SK-N-SH (cell line): ENCODE data around the gene CUL4B.

Experiments used
- EP300 ChIP-seq, 2 experiments: IDR thresholded peaks; 2 replicates each; pipeline versions ENCODE4 v1.4.0 to v1.6.1; 2012; ENCODE audit warnings: borderline replicate concordance in 1 of 2, low read depth in 1 of 2, low read length in 1 of 2
- EZH2phosphoT487 ChIP-seq: fragments of 200-600 bp; sonication (generic); IDR thresholded peaks from 2 replicates; pipeline ENCODE4 v1.6.1; 2017; ENCODE audit warnings: low read depth, mixed run types, mild to moderate bottlenecking, antibody characterized with exemption, moderate library complexity, borderline replicate concordance
- MEF2A ChIP-seq: IDR thresholded peaks from 2 replicates; pipeline ENCODE4 v1.4.0; 2012; ENCODE audit warnings: low read depth, borderline replicate concordance
- NFIC ChIP-seq: IDR thresholded peaks from 2 replicates; pipeline ENCODE4 v1.4.0; 2012; ENCODE audit warnings: borderline replicate concordance
- NRF1 ChIP-seq: IDR thresholded peaks from 2 replicates; pipeline ENCODE4 v1.6.1; 2012; ENCODE audit warnings: low read depth, mild to moderate bottlenecking, low read length
- POLR2AphosphoS5 ChIP-seq: IDR thresholded peaks from 2 replicates; pipeline ENCODE4 v1.6.1; 2012; ENCODE audit warnings: low read depth, low read length
- RAD21 ChIP-seq: IDR thresholded peaks from 2 replicates; pipeline ENCODE4 v1.6.1; 2012; ENCODE audit warnings: mild to moderate bottlenecking, low read length
- RFX5 ChIP-seq: IDR thresholded peaks from 2 replicates; pipeline ENCODE4 v1.6.1; 2012; ENCODE audit warnings: mild to moderate bottlenecking, improper control_type of control experiment, low read length
- SIN3A ChIP-seq: IDR thresholded peaks from 2 replicates; pipeline ENCODE4 v1.6.1; 2012; ENCODE audit warnings: low read depth, mild to moderate bottlenecking, low read length, moderate library complexity, borderline replicate concordance
- SMC3 ChIP-seq: IDR thresholded peaks from 2 replicates; pipeline ENCODE4 v1.6.1; 2012; ENCODE audit warnings: low read depth, low read length, improper control_type of control experiment
- YY1 ChIP-seq: IDR thresholded peaks from 2 replicates; pipeline ENCODE4 v1.4.0; 2012; ENCODE audit warnings: low read depth, mild to moderate bottlenecking
- TF ChIP-seq, protein P1 (sequence below): fragments of 200-600 bp; sonication (generic); IDR thresholded peaks from 2 replicates; pipeline ENCODE4 v1.6.1; 2017; ENCODE audit warnings: antibody characterized with exemption, mild to moderate bottlenecking, moderate library complexity
- TF ChIP-seq, protein P2 (sequence below): IDR thresholded peaks from 2 replicates; pipeline ENCODE4 v1.4.0; 2012; ENCODE audit warnings: low read depth
- TF ChIP-seq, protein P3 (sequence below): IDR thresholded peaks from 2 replicates; pipeline ENCODE4 v1.4.0; 2012; ENCODE audit warnings: low read depth, borderline replicate concordance

DNA sequence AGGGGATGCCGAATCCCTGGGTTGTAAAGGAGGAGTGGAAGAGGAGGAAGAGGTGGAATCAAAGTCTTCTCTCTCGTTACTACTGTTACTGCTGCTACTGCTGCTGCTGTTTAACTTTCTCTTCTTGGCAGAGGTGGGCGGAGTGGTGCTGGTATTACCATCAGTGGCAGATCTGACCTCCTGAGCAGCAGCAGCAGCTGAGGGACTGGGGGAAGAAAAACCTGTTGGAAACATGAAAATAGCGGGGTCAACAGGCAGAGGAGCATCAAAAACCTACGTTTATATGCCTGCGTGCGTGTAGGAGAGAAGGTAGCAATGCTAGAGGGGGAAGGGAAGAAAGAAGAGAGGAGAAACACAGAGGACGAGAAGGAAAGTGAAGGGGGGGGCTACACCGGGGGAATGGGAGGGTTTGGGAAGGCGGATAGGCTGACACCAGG is 339 bp downstream of the CUL4B start:
- TF ChIP-seq, protein P1, sequence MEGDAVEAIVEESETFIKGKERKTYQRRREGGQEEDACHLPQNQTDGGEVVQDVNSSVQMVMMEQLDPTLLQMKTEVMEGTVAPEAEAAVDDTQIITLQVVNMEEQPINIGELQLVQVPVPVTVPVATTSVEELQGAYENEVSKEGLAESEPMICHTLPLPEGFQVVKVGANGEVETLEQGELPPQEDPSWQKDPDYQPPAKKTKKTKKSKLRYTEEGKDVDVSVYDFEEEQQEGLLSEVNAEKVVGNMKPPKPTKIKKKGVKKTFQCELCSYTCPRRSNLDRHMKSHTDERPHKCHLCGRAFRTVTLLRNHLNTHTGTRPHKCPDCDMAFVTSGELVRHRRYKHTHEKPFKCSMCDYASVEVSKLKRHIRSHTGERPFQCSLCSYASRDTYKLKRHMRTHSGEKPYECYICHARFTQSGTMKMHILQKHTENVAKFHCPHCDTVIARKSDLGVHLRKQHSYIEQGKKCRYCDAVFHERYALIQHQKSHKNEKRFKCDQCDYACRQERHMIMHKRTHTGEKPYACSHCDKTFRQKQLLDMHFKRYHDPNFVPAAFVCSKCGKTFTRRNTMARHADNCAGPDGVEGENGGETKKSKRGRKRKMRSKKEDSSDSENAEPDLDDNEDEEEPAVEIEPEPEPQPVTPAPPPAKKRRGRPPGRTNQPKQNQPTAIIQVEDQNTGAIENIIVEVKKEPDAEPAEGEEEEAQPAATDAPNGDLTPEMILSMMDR, result no peak
- TF ChIP-seq POLR2AphosphoS5 (no peak), NFIC (no peak), RFX5 (no peak), EP300 (IDR thresholded peaks at IDR 0.05; ENCODE audit: borderline replicate concordance in 1 of 2, low read depth in 1 of 2, low read length in 1 of 2) (no peak), EZH2phosphoT487 (no peak), NRF1 (no peak), YY1 (no peak), RAD21 (no peak), SIN3A (no peak), SMC3 (no peak), MEF2A (no peak)
- TF ChIP-seq, protein P2, sequence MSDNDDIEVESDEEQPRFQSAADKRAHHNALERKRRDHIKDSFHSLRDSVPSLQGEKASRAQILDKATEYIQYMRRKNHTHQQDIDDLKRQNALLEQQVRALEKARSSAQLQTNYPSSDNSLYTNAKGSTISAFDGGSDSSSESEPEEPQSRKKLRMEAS, result no peak
- TF ChIP-seq, protein P3, sequence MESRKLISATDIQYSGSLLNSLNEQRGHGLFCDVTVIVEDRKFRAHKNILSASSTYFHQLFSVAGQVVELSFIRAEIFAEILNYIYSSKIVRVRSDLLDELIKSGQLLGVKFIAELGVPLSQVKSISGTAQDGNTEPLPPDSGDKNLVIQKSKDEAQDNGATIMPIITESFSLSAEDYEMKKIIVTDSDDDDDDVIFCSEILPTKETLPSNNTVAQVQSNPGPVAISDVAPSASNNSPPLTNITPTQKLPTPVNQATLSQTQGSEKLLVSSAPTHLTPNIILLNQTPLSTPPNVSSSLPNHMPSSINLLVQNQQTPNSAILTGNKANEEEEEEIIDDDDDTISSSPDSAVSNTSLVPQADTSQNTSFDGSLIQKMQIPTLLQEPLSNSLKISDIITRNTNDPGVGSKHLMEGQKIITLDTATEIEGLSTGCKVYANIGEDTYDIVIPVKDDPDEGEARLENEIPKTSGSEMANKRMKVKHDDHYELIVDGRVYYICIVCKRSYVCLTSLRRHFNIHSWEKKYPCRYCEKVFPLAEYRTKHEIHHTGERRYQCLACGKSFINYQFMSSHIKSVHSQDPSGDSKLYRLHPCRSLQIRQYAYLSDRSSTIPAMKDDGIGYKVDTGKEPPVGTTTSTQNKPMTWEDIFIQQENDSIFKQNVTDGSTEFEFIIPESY, result no peak
